Pancreas (tissue), 8 donors: ENCODE data around the gene CXCL1. TPM values are rescaled to one million over a fixed set of nuclear protein-coding genes. Genes with fewer than 3 reads are reported as not detected.

ENCODE experiments used
- polyA plus RNA-seq, 2 donors: library from polyadenylated mRNA; stranded (reverse); fragments of 200-250 nt; gene quantifications; one replicate each; pipeline ENCODE4 v1.2.3, GENCODE V29; 2013
- total RNA-seq, 6 donors: library from RNA; stranded (reverse); fragmentation: NEBNext Ultra II Directional in 4 of 6; extraction: Animal tissue kit (Norgen Biotek cat#: 25700) in 4 of 6; gene quantifications; one replicate each; pipeline versions ENCODE4 v1.2.1 to v1.2.4, GENCODE V29; 2021 to 2023
- donor health status: healthy with polysubstance abuse.
- donor health status: DM: no; HTN: no; CAD: no; lungs with moderate emphysema.
- donor health status: DM: no; HTN: no; CAD: no.
- donor health status: Bipolar disorder and iron deficiency.
- donor health status: DM: yes; HTN: yes; CAD: no.
- donor health status: DM: no; HTN: no; CAD: no.
- donor health status: DM: no; HTN: no; CAD: no.
- donor health status: DM: yes; HTN: yes; CAD: no.

The CXCL1 gene
- total and polyA plus RNA-seq, 8 donors: 2.5 to 35.4 (median 16.8) TPM

Other genes with a start within 250 kb of the CXCL1 start
- gene RASSF6, start 249.0 kb upstream of the CXCL1 start, total RNA-seq: 10 to 100 TPM in 1 of 6 donors, 1 to 10 TPM in 5; 3.1 to 10.2 (median 5.8) TPM
- 1 to 10 TPM; 2.8 to 4.1 TPM for gene RASSF6, start 249.0 kb upstream of the CXCL1 start, polyA plus RNA-seq
- gene CXCL8, start 128.8 kb upstream of the CXCL1 start, total RNA-seq: 10 to 100 TPM in 2 of 6 donors, 1 to 10 TPM in 2, under 1 TPM in 2; 0.37 to 43.2 (median 2.9) TPM
- 10 to 100 TPM in 1 of 2 donors, 1 to 10 TPM in 1; 1.9 to 13.6 TPM for gene CXCL8, start 128.8 kb upstream of the CXCL1 start, polyA plus RNA-seq
- 10 to 100 TPM in 2 of 6 donors, 1 to 10 TPM in 1, under 1 TPM in 3; 0.65 to 65.6 (median 1.5) TPM for gene CXCL6, start 32.7 kb upstream of the CXCL1 start, total RNA-seq
- 1 to 10 TPM; 2.0 to 6.4 TPM for gene CXCL6, start 32.7 kb upstream of the CXCL1 start, polyA plus RNA-seq
- gene PF4V1, start 16.1 kb upstream of the CXCL1 start, total RNA-seq: under 1 TPM in 1 of 6 donors, not detected in 5; 0.53 TPM
- not detected for gene PF4V1, start 16.1 kb upstream of the CXCL1 start, polyA plus RNA-seq
- not detected for gene PF4, start 112.6 kb downstream of the CXCL1 start, total RNA-seq
- under 1 TPM in 1 of 2 donors, not detected in 1; 0.19 TPM for gene PF4, start 112.6 kb downstream of the CXCL1 start, polyA plus RNA-seq
- gene PPBP, start 118.8 kb downstream of the CXCL1 start, total RNA-seq: under 1 TPM in 1 of 6 donors, not detected in 5; 0.31 TPM
- gene PPBP, start 118.8 kb downstream of the CXCL1 start, polyA plus RNA-seq: not detected
- 1 to 10 TPM in 2 of 6 donors, under 1 TPM in 4; 0.09 to 9.4 (median 0.38) TPM for gene CXCL5, start 129.3 kb downstream of the CXCL1 start, total RNA-seq
- gene CXCL5, start 129.3 kb downstream of the CXCL1 start, polyA plus RNA-seq: under 1 TPM; 0.19 to 0.23 TPM
- gene CXCL3, start 169.3 kb downstream of the CXCL1 start, total RNA-seq: 1 to 10 TPM in 3 of 6 donors, under 1 TPM in 3; 0.60 to 7.3 (median 1.3) TPM
- gene CXCL3, start 169.3 kb downstream of the CXCL1 start, polyA plus RNA-seq: 1 to 10 TPM; 2.2 to 2.5 TPM
- 10 to 100 TPM; 15.0 to 99.7 (median 44.1) TPM for gene CXCL2, start 229.8 kb downstream of the CXCL1 start, total RNA-seq
- 100 to 1,000 TPM; 130 to 149 TPM for gene CXCL2, start 229.8 kb downstream of the CXCL1 start, polyA plus RNA-seq